ENCODE data around the gene DCAF7. TPM values are rescaled to one million over a fixed set of nuclear protein-coding genes. Genes with fewer than 3 reads are reported as not detected.

Gene DCAF7
- total and polyA plus RNA-seq, 2 donors: 19.8 to 26.0 TPM

DNA sequence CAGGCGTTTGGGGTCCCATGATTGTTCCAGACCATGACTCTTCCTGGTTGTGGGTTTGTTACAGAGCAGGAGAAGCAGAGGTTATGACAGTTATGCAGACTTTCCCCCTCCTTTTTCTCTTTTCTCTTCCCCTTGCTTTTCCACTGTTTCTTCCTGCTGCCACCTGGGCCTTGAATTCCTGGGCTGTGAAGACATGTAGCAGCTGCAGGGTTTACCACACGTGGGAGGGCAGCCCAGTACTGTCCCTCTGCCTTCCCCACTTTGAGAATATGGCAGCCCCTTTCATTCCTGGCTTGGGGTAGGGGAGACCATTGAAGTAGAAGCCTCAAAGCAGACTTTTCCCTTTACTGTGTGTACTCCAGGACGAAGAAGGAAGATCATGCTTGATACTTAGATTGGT is 42.5 kb downstream of the DCAF7 start:
- H3K4me1 ChIP-seq (ENCODE audit: control insufficient read depth in 2 of 2, insufficient read depth in 2 of 2, low read length in 2 of 2): no peaks in the 10 kb centered on the region
- no peaks in the 10 kb centered on the region for H3K27me3 ChIP-seq (ENCODE audit: control insufficient read depth in 2 of 2, insufficient read depth in 1 of 2, low read length in 1 of 2)
- peaks cover 40 to 58% of the 10 kb centered on the region in 2 donors for H3K36me3 ChIP-seq (ENCODE audit: control insufficient read depth in 2 of 2, insufficient read depth in 2 of 2, low read length in 1 of 2)
- no peak for DNase-seq (ENCODE audit: low read depth in 6 of 9, low spot score in 9 of 9)
- no peaks in the 10 kb centered on the region for H3K9me3 ChIP-seq (ENCODE audit: control insufficient read depth in 2 of 2, insufficient read depth in 1 of 2, low read length in 1 of 2)
- no peak overlapping the region for H3K4me3 ChIP-seq (ENCODE audit: low read length in 2 of 2)
- H3K27ac ChIP-seq (ENCODE audit: low read depth in 1 of 2, low read length in 1 of 2): no peak overlapping the region
- 97% methylated on average over 3 of the region's 3 CpGs for WGBS

DNA sequence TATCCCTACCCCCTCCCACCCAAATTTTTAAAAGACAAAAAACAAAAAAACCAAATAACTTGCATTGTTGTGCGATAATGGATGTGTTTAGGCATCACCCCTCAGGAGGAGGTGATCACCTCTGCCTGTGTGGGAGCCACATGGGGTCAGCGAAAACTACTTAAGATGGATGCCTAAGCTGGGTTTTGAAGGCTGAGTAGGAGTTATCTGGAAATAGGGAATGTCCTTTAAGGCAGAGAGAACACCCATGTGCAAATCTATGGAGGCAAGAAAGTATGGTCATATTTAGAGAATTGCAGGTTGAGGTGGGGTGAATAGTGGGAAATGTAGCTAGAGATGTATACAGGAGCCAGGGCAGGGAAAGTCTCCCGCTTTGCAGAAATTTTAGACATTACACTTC is 44.9 kb downstream of the DCAF7 start:
- Histone ChIP-seq H3K4me1 (ENCODE audit: control insufficient read depth in 2 of 2, insufficient read depth in 2 of 2, low read length in 2 of 2) (peaks cover 0 to 2% of the 10 kb centered on the region in 2 donors), H3K9me3 (ENCODE audit: control insufficient read depth in 2 of 2, insufficient read depth in 1 of 2, low read length in 1 of 2) (no peaks in the 10 kb centered on the region), H3K27ac (ENCODE audit: low read depth in 1 of 2, low read length in 1 of 2) (no peak overlapping the region), H3K27me3 (ENCODE audit: control insufficient read depth in 2 of 2, insufficient read depth in 1 of 2, low read length in 1 of 2) (no peaks in the 10 kb centered on the region), H3K4me3 (ENCODE audit: low read length in 2 of 2) (no peak overlapping the region), H3K36me3 (ENCODE audit: control insufficient read depth in 2 of 2, insufficient read depth in 2 of 2, low read length in 1 of 2) (peaks cover 24 to 37% of the 10 kb centered on the region in 2 donors)
- no peak for DNase-seq (ENCODE audit: low read depth in 6 of 9, low spot score in 9 of 9)
- WGBS: 99% methylated on average over 3 of the region's 3 CpGs

DNA sequence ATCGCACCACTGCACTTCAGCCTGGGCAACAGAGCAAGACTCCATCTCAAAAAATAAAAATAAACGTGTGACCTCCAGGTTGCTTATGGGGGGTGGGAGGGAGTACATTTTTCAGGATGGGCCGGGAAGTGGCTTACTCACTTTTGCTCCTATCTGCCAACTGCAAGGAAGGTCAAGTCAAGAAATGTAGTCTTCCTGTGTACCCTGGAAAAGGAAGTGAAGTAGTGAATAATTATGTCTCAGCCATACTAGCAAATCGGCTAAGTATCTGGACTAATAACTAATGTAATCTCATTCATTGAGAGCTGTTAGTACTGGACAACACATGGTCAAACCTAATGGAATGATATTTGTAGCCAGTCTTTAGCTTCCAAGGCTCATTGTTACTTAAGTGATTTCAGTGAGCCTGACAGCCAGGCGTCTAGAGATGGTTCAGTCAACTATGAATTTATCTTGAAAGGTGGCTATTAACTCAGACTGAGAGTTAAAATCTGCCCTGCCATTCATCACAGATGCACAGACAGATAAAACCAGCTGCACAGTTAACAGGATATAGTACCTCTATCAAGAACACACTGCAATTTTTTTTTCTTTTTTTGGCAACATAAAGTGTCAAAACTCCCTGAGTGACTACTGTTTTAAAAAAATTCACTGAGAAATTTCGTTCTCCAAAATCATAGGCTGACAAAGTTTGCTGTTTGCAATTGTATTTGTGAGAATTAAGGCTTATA is 46.7 kb downstream of the DCAF7 start:
- DNase-seq (ENCODE audit: low read depth in 6 of 9, low spot score in 9 of 9): peak in 1 of 9 donors; percentile 19
- Histone ChIP-seq H3K36me3 (ENCODE audit: control insufficient read depth in 2 of 2, insufficient read depth in 2 of 2, low read length in 1 of 2) (peaks cover 12 to 19% of the 10 kb centered on the region in 2 donors), H3K4me1 (ENCODE audit: control insufficient read depth in 2 of 2, insufficient read depth in 2 of 2, low read length in 2 of 2) (peaks cover 5 to 13% of the 10 kb centered on the region in 2 donors), H3K27ac (ENCODE audit: low read depth in 1 of 2, low read length in 1 of 2) (no peak overlapping the region), H3K4me3 (ENCODE audit: low read length in 2 of 2) (no peak overlapping the region), H3K9me3 (ENCODE audit: control insufficient read depth in 2 of 2, insufficient read depth in 1 of 2, low read length in 1 of 2) (no peaks in the 10 kb centered on the region), H3K27me3 (ENCODE audit: control insufficient read depth in 2 of 2, insufficient read depth in 1 of 2, low read length in 1 of 2) (no peaks in the 10 kb centered on the region)
- WGBS: 64% methylated on average over 6 of the region's 6 CpGs

DNA sequence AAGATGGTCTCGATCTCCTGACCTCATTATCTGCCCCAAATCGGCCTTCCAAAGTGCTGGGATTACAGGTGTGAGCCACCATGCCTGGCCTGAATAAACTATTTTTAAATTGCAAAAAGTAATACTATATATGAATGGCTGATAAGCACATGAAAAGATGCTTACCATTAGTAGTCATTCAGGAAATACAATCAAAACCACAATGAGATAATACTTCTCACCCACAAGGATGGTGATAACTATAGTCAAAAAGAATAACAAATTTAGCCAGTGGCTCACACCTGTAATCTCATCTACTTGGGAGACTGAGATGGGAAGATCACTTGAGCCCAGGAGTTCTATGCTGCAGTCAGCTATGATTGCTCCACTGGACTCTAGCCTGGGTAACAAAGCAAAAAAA is 48.0 kb downstream of the DCAF7 start:
- DNase-seq (ENCODE audit: low read depth in 6 of 9, low spot score in 9 of 9): no peak
- Histone ChIP-seq H3K27me3 (ENCODE audit: control insufficient read depth in 2 of 2, insufficient read depth in 1 of 2, low read length in 1 of 2) (no peaks in the 10 kb centered on the region), H3K27ac (ENCODE audit: low read depth in 1 of 2, low read length in 1 of 2) (no peak overlapping the region), H3K4me3 (ENCODE audit: low read length in 2 of 2) (no peak overlapping the region), H3K4me1 (ENCODE audit: control insufficient read depth in 2 of 2, insufficient read depth in 2 of 2, low read length in 2 of 2) (peaks cover 5 to 15% of the 10 kb centered on the region in 2 donors), H3K36me3 (ENCODE audit: control insufficient read depth in 2 of 2, insufficient read depth in 2 of 2, low read length in 1 of 2) (peaks cover 3 to 7% of the 10 kb centered on the region in 2 donors), H3K9me3 (ENCODE audit: control insufficient read depth in 2 of 2, insufficient read depth in 1 of 2, low read length in 1 of 2) (no peaks in the 10 kb centered on the region)
- 91% methylated on average over 2 of the region's 2 CpGs for whole genome bisulfite sequencing

DNA sequence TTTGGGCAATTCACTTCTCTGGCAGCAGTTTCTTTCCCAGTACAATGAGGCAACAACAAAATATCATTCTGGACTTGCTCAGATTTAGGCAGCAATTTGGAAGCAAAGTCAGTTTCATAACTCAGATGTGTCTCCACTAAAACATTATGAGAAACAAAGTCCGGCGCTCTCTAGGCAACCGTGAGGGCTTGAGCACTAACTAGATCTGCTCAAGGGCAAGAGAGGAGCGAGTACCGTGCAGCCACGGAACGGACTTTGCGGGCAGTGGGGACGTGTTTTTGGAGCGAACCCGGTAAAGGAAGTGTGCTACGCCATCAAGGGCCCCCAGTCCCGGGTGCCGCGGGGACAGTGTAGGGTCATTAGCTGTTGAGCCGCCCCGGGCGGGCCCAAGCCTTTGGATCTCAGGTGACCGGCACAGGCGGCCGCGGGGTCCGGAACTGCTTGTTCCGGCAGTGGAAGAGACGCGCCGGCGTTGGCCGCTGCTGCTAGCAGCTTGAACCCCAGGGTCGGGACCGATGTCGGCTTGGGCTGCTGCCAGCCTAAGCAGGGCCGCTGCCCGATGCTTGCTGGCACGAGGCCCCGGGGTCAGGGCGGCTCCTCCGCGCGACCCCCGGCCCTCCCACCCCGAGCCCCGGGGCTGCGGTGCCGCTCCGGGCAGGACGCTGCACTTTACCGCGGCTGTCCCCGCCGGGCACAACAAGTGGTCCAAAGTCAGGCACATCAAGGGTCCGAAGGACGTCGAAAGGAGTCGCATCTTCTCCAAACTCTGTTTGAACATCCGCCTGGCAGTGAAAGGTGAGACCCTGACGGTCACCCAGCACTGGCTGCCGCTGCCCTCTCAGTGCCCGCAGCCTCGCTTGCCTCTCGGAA is 50.5 kb downstream of the DCAF7 start, which contains the start of gene TACO1:
TACO1 (plus strand) TSS at position 327 of the 870 bp plus-strand sequence; CDS start at position 516, 189 bp downstream.
- Histone ChIP-seq H3K27me3 (ENCODE audit: control insufficient read depth in 2 of 2, insufficient read depth in 1 of 2, low read length in 1 of 2) (no peaks in the 10 kb centered on the region), H3K4me1 (ENCODE audit: control insufficient read depth in 2 of 2, insufficient read depth in 2 of 2, low read length in 2 of 2) (peaks cover 5 to 15% of the 10 kb centered on the region in 2 donors)

DNA sequence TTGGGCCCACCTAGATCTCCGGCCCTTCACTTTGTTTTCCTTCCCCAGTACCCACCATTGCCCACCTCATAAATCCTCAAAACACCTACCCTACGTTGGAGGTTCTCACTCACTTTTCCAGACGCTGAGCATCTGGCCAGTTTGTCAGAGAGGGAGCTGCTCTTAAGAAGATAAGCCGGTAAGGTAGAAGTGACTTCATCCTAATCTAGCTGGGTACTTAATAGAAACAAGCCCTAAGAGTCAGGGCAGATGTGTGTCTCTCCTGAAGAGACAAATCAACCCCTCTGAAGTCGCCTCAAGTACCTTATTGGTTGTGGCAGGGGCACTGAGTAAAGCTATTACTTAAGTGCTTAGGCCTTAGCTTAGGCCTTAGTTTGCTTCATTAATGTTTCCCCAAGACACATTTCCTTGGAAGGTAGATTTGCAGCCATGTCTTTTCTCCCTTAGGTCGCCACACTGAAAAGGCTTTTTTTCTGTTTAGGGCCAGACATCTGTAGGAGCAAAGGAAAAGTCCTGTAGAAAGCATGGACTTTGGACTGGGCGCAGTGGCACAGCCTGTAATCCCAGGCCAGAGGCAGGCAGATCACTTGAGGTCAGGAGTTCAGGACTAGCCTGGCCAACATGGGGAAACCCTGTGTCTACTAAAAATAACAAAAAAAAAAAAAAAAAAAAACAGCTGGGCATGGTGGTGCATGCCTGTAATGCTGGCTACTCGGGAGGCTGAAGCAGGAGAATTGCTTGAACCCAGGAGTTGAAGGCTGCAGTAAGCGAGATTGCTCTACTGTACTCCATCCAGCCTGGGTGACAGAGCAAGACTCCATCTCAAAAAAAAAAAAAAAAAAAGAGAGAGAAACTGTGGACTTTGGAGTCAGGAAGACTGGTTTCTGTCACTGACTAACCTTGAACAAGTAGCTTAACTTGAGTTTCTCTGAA is 51.4 kb downstream of the DCAF7 start:
- Histone ChIP-seq H3K9me3 (ENCODE audit: control insufficient read depth in 2 of 2, insufficient read depth in 1 of 2, low read length in 1 of 2) (no peaks in the 10 kb centered on the region), H3K4me3 (ENCODE audit: low read length in 2 of 2) (peak overlapping the region; percentile 77 to 94), H3K36me3 (ENCODE audit: control insufficient read depth in 2 of 2, insufficient read depth in 2 of 2, low read length in 1 of 2) (peaks cover 21 to 27% of the 10 kb centered on the region in 2 donors), H3K4me1 (ENCODE audit: control insufficient read depth in 2 of 2, insufficient read depth in 2 of 2, low read length in 2 of 2) (peaks cover 5 to 15% of the 10 kb centered on the region in 2 donors), H3K27me3 (ENCODE audit: control insufficient read depth in 2 of 2, insufficient read depth in 1 of 2, low read length in 1 of 2) (no peaks in the 10 kb centered on the region), H3K27ac (ENCODE audit: low read depth in 1 of 2, low read length in 1 of 2) (peak overlapping the region in 1 of 2 donors; percentile 60)
- WGBS: 61% methylated on average over 9 of the region's 9 CpGs
- DNase-seq (ENCODE audit: low read depth in 6 of 9, low spot score in 9 of 9): peak in 1 of 9 donors; percentile 31

More for the DNA sequence above, 50.5 kb downstream of the DCAF7 start, which contains the start of gene TACO1:
- 1% methylated on average over 61 of the region's 61 CpGs for WGBS
- H3K36me3 ChIP-seq (ENCODE audit: control insufficient read depth in 2 of 2, insufficient read depth in 2 of 2, low read length in 1 of 2): peaks cover 16 to 20% of the 10 kb centered on the region in 2 donors
- H3K27ac ChIP-seq (ENCODE audit: low read depth in 1 of 2, low read length in 1 of 2): peak within 1 kb of the TSS; percentile 52 to 78
- peak within 1 kb of the TSS; percentile 77 to 94 for H3K4me3 ChIP-seq (ENCODE audit: low read length in 2 of 2)
- H3K9me3 ChIP-seq (ENCODE audit: control insufficient read depth in 2 of 2, insufficient read depth in 1 of 2, low read length in 1 of 2): no peaks in the 10 kb centered on the region
- DNase-seq (ENCODE audit: low read depth in 6 of 9, low spot score in 9 of 9): peak; percentile 55 to 86 (median 66)

DNA sequence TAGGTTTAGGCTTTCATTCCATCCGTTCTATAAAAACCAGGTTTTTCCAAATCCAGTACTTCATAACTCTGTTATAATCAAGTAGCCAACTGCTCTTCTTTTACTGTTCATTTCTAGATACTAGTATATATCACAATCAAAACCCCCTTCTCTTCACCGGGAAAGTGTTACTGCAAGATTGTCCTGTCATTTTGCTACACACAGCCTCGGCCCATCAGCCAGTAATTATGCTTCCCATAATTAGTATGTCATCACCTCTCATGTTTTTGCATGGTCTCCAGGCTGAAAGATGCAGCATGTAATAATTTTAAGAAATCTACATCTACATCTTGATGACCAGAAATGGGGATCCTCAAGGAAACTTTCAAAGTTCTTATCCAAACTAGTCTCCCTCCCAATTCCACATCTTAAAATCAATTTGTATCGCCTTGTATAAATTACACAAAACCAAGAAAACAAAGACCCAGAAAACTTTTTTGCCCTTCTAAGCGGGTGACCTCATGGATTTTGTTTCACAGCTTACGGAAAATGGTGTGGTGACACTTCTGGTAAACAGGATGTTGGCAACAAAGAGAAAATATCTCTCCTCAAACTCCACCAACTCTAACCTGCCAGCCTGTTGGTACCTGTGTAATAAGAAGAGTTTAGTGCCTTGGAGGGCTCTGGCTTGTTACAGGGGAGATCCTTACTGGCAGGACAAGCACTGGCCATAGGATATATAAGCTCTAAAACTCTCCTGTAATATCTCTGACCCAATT is 59.7 kb downstream of the DCAF7 start:
- peaks cover 0 to 10% of the 10 kb centered on the region in 2 donors for H3K4me1 ChIP-seq (ENCODE audit: control insufficient read depth in 2 of 2, insufficient read depth in 2 of 2, low read length in 2 of 2)
- WGBS: 94% methylated on average over 6 of the region's 6 CpGs
- H3K27ac ChIP-seq (ENCODE audit: low read depth in 1 of 2, low read length in 1 of 2): no peak overlapping the region
- H3K4me3 ChIP-seq (ENCODE audit: low read length in 2 of 2): no peak overlapping the region
- no peaks in the 10 kb centered on the region for H3K9me3 ChIP-seq (ENCODE audit: control insufficient read depth in 2 of 2, insufficient read depth in 1 of 2, low read length in 1 of 2)
- DNase-seq (ENCODE audit: low read depth in 6 of 9, low spot score in 9 of 9): peak in 1 of 9 donors; percentile 28
- H3K36me3 ChIP-seq (ENCODE audit: control insufficient read depth in 2 of 2, insufficient read depth in 2 of 2, low read length in 1 of 2): peaks cover 39 to 47% of the 10 kb centered on the region in 2 donors
- no peaks in the 10 kb centered on the region for H3K27me3 ChIP-seq (ENCODE audit: control insufficient read depth in 2 of 2, insufficient read depth in 1 of 2, low read length in 1 of 2)

DNA sequence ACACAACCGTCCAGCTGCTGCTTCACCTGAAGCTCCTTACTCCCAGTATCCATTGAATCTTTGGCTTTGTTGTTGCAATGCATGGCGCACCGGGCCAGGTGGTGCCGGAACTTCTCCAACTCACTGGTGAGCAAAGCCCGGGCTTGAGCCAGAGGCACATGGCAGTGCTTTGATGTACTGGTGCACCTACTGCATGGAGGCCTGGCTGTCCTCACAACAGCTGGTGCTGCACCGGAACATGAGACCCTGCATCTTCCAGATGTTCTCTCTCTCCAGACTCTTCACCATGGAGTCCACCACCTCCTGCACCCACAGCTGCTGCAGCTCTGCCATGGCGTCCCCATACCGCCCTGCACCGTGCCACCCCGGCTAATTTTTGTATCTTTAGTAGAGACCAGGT is 60.6 kb downstream of the DCAF7 start:
- peaks cover 31 to 39% of the 10 kb centered on the region in 2 donors for H3K36me3 ChIP-seq (ENCODE audit: control insufficient read depth in 2 of 2, insufficient read depth in 2 of 2, low read length in 1 of 2)
- 97% methylated on average over 10 of the region's 10 CpGs for WGBS
- no peak for DNase-seq (ENCODE audit: low read depth in 6 of 9, low spot score in 9 of 9)

More for the DNA sequence above, 60.6 kb downstream of the DCAF7 start:
- Histone ChIP-seq H3K4me3 (ENCODE audit: low read length in 2 of 2) (no peak overlapping the region), H3K27ac (ENCODE audit: low read depth in 1 of 2, low read length in 1 of 2) (no peak overlapping the region), H3K27me3 (ENCODE audit: control insufficient read depth in 2 of 2, insufficient read depth in 1 of 2, low read length in 1 of 2) (no peaks in the 10 kb centered on the region), H3K9me3 (ENCODE audit: control insufficient read depth in 2 of 2, insufficient read depth in 1 of 2, low read length in 1 of 2) (no peaks in the 10 kb centered on the region), H3K4me1 (ENCODE audit: control insufficient read depth in 2 of 2, insufficient read depth in 2 of 2, low read length in 2 of 2) (peaks cover 0 to 10% of the 10 kb centered on the region in 2 donors)
